Activated naive CD8-positive, alpha-beta T cell treated with anti-CD3 and anti-CD28 coated beads, Interleukin-2, amount 50 U/mL, for 16 hours (primary cell): ENCODE data around the gene STRIP2.
"Not testable (repeated sequence)": the region's sequence is repeated elsewhere in the genome, so short reads cannot be mapped to it uniquely, and the experiment has no call there.

ENCODE experiments used
- DNase-seq: peaks from one replicate; pipeline ENCODE4 v3.0.0-alpha.2; 2020; ENCODE audit warnings: low read depth, low spot score

STRIP2 gene

GRCh38 chr7:129494041-129494440 lies 59.8 kb downstream of the STRIP2 start:
- no peak for DNase-seq

DNA sequence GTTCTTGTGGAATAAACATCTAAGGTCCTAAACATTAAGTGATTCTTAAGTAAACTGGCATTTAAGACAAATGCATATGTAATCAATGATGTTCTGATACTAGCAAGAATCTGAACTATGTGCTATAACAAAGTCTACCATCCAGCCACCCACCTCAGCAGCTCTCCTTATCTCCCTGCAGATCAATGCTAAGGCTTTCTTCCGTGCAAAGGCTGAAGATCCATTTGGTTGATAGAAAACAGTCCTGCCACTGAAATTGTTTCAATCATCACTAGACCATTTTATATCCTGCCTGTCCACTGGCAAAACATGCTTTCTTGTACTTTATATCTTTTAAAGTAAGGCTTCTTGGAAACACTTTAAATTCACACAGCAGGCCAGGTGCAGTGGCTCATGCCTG lies 61.8 kb downstream of the STRIP2 start:
- no peak for DNase-seq

GRCh38 chr7:129496653-129497052 lies 62.4 kb downstream of the STRIP2 start:
- DNase-seq: no peak

- DNase-seq: no peak
Measured at GRCh38 chr7:129497156-129497555, 62.9 kb downstream of the STRIP2 start.

DNA sequence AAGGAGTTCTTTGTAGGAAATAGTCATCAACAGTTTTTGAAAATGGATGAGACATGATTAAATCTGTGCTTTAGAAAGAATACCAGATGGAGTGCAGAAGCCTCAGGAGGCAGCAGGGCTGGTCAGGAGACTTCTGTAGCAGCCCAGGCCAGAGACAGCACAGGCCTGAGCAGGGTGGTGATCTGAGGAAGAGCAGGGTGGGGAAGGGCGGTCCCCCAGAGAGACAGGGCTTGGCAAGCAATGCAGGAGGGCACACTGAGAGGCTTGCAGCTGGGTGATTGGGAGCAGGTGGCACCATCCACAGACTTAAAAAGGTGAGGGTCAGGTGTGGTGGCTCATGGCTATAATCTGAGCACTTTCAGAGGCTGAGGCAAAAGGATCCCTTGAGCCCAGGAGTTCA lies 63.8 kb downstream of the STRIP2 start:
- DNase-seq: no peak

- DNase-seq: no peak
Measured at GRCh38 chr7:129499999-129500398, 65.8 kb downstream of the STRIP2 start.

GRCh38 chr7:129501760-129502707 lies 67.8 kb downstream of the STRIP2 start, which contains the start of gene SMKR1:
SMKR1 (plus strand) TSS chr7:129502531; CDS start chr7:129502825, 294 bp downstream.
- peak; percentile 82 for DNase-seq

DNA sequence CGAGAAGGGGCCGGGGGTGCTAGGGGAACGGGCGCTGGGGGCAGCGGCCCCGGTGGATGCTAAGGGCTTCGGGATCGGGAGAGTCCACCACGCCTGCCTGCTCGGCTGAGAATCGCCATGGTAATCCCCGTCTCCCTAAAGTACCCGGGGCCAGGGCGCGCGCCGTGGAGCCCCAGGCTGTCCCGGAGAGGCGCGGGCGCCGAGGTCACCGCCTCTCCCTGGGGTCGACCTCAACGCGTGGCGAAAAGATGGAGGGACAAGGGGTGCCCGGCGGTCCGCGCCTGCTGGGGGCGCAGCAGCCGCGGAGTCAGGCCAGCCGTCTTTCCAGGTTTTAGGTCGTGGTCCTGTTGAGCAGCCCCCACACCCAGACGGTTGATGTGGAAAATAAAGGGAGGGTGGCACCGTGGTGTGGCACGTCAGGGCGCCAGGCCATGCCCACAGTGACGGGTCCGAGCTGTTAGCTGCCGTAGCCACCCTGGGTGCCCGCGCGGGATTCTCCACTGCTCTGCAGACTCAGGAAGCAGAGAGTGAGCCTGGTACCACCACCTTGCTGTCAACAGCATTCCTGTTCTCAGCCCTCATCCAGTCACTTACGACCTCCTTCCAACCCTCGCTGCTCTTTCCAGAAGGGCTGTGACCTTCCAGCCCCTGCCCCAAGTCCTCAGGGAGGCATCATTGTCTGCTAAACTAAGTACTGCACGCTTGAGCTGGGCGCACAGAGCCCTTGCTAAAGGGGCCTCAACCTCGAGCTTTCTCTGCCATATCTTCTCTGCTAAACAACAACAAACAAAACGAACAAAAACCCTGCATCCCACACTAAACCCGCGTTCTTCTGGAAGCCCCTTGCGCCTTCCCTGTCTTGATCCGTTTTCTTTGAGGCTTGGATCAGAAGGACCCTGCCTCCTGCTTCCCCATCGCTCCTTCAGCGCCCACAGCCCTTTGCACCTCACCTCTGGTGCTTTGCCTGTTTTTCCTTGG lies 68.8 kb downstream of the STRIP2 start:
- no peak for DNase-seq

GRCh38 chr7:129503725-129504124 lies 69.5 kb downstream of the STRIP2 start:
- DNase-seq: no peak

DNA sequence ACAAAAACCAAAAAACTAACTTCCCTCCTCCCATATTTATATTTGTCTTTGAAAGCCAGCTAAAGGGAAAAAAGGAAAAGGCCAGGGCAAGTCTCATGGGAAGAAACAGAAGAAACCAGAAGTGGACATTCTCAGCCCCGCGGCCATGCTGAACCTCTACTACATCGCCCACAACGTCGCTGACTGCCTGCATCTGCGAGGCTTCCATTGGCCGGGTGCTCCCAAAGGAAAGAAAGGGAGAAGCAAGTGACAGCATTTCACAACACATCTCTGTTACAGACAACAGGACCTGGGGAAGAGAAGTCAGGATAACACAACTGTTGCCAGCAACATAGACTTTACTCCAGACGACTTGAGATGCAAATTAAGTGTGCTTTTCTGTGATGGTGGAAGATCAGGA lies 78.0 kb downstream of the STRIP2 start:
- no peak for DNase-seq

- DNase-seq: no peak
Measured at GRCh38 chr7:129513546-129513945, 79.3 kb downstream of the STRIP2 start.

GRCh38 chr7:129514683-129515082 lies 80.5 kb downstream of the STRIP2 start:
- no peak for DNase-seq

GRCh38 chr7:129515381-129515780 lies 81.1 kb downstream of the STRIP2 start:
- no peak for DNase-seq

DNA sequence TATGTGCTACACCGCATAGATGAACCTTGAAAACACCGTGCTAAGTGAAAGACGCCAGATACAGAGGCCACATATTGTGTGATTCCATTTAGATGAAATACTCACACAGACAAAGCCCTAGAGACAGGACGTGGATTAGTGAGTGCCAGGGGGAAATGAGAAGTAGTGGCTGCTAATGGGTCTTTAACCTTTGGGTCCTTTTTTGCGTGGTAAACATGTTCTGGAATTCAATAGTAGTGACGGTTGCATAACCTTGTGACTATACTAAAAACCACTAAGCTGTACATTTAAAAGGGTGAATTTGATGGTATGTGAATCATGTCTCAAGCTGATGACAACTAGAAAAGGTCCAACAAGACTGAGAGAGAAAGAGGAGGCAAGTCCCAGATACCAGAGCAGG lies 83.7 kb downstream of the STRIP2 start:
- no peak for DNase-seq

DNA sequence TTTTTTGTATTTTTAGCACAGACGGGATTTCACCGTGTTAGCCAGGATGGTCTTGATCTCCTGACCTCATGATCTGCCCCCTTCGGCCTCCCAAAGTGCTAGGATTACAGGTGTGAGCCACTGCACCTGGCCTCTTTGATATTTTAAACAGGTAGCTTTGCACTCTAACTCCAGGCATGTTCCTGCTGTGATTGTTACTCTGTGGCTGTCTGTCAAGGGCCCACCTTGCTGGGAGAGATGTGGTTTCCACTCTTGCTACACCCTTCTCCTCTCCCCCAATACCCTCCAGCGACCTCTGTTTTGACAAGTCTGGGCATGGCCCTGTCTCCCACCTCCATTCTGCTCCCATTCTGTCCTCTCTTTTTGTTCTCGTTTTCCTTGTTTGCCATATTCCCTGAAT lies 85.2 kb downstream of the STRIP2 start:
- no peak for DNase-seq

- DNase-seq: no peak
Measured at GRCh38 chr7:129522088-129522970, 88.1 kb downstream of the STRIP2 start.

DNA sequence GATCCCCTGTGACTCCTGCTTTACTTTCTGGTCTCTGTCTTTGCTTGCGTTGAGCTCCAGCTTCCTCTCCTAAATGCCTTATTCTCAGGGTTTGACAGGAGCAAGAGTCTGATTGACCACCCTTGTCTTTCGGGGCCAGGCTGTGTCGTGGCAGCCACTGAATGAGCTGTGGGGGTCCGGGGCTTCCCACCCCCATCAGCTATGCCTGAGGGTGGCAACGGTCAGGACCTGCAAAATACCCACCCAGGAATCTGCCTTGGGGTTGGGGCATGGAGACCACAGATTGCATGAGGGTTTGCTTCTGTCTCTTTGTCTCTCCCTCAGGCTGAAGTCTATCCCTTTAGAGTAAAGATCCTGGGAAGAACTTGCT lies 88.7 kb downstream of the STRIP2 start:
- DNase-seq: no peak

DNA sequence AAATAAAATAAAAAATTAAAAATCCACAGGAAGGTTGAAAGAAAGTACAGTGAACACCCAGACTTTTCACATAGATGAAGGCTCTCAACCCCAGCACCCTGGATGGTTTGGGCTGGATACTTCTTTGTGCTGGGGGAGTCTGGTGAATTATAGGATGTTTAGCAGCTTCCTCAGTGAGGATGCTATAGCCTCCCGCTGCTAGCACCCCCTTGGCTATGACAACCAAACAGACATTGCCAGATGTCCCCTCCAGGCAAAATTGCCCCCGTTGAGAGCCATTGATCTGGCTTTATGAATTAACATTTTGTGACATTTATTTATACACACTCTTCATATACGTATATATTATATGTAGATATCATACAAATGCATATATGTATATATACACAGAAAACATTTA lies 89.7 kb downstream of the STRIP2 start:
- DNase-seq: no peak

- not testable (repeated sequence) for DNase-seq
Measured at GRCh38 chr7:129524405-129524804, 90.2 kb downstream of the STRIP2 start.

DNA sequence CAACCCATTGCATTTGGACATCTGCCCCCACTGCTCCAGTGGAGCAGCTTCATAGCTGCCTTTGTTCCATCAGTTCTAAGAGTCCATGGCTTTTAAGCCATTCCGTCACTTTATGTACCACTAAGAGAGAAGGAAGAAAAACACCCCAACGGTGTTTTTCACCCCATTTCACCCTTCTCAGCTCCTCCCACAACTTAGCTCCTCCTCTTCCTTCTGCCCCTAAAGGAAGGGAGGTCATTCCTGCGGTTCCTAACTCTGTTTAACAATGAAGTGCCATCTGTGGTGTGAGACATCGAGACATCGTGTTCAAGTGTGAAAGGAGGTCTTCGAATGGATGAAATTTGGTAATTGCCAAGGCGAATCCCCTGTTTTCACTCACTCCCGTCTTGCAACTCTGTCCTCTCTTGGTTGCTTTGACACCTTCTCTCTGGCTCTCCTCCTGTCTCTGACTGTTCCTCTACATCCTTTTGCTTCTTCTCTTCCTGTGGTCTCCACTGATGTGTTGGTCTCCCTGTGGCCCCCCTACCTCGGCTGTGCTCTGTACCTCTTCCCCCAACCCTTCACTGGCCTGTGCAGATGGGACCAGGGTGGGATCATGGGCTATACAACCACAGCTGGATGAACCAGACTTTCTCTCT lies 91.1 kb downstream of the STRIP2 start:
- no peak for DNase-seq

DNA sequence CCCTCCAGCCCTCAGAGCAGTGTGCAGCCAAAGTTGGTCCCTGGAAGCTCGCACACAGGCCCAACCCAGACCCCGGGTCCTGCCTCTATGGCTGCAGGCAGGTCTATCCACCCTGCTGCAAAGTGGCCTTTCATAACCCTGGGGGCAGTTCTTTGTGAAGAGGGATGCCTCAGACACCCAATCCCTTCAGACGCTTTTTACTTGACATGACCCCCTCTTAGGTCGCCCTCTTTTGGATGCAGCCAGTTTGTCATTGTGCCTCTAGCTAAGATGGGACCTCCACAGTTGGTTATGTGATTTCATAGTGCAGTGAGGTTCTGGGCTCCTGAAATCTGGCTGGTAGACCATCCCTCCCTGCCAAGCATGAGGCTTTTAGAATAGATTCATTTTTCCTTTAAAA lies 95.4 kb downstream of the STRIP2 start:
- DNase-seq: no peak
